Tracheal epithelial cell (primary cell): ENCODE measurements around the gene NMNAT3. TPM values are rescaled to one million over a fixed set of nuclear protein-coding genes. Genes with fewer than 3 reads are reported as not detected.

Experiments
- total RNA-seq: library from RNA; depleted of rRNA; stranded (reverse); fragments of >200 nt; gene quantifications from 2 replicates; pipeline ENCODE4 v1.2.1, GENCODE V29; 2014

Gene NMNAT3
- 3.9 and 11.3 TPM in 2 replicates for total RNA-seq

DNA sequence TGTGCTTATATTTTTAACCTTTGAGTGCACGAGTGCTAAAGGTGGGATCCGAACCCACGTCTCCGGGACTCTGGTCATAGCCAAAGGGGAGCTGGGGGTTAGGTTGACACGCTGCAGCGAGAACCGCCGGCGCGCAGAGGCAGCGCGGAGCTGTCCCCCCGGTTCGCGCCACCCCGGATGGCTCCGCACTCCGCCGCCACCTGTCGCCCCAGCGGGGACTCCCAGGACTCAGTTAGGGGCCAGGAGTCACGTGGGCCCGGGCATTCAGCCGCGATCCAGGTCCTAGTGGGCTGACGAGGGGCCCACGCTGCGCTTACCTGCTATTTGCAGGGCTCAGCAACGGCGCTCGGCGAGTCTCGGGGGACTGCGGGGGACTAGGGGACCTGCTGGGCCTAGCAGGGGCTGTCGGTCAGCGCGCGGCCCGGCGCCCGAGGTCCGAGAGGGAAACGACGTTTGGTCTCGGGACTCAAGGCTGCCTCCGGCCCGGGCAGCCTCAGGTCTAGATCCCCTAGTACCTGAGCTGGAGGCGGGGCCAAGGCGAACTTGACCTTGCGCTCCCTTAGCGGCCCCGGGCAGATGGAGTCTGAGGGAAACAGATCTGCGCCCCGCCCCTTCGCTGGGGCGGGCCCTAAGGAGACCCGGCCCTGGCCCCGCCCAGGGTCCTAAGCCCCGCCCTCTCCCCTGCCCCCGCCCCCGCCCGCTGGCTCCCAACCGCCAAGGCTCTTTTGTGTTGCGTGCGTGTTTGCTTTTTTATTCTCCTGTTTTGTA lies at the start of gene NMNAT3:
NMNAT3 (minus strand) TSS at position 585 of the 768 bp plus-strand sequence. CDS start 50,248 bp downstream, outside the sequence.

Other genes with a start within 250 kb of the NMNAT3 start
- gene RBP2, start 201.5 kb downstream of the NMNAT3 start, total RNA-seq, result not detected in 2 replicates
- gene RBP1, start 138.2 kb downstream of the NMNAT3 start, total RNA-seq, result 27.3 and 35.4 TPM in 2 replicates